ENCODE results near the gene DPYSL5.

DPYSL5 gene

GRCh38 chr2:26954135-26954534, 106.2 kb downstream of the DPYSL5 start:
- Histone ChIP-seq H3K9ac (ENCODE audit: low read depth, low read length, poor library complexity, severe bottlenecking) (no peak overlapping the region), H3K79me2 (ENCODE audit: insufficient read depth, low read length) (no peaks in the 10 kb centered on the region), H3F3A (ENCODE audit: low read depth) (no peaks in the 10 kb centered on the region), H3K27me3 (ENCODE audit: insufficient read depth, low read length, poor library complexity, severe bottlenecking) (no peaks in the 10 kb centered on the region), H3K9me2 (replicated peaks; ENCODE audit: low read depth, low read length) (no peaks in the 10 kb centered on the region), H2AFZ (ENCODE audit: low read length) (no peak overlapping the region), H3K36me3 (ENCODE audit: insufficient read depth, low read length) (no peaks in the 10 kb centered on the region), H3K4me3 (ENCODE audit: low read length, poor library complexity, severe bottlenecking) (no peak overlapping the region), H4K20me1 (ENCODE audit: insufficient read depth, low read length, poor library complexity, severe bottlenecking) (no peaks in the 10 kb centered on the region), H3K4me2 (ENCODE audit: low read depth, low read length, poor library complexity, severe bottlenecking) (no peak overlapping the region), H3K9me3 (ENCODE audit: insufficient read depth, low read depth, low read length) (no peaks in the 10 kb centered on the region), H3K4me1 (ENCODE audit: insufficient read depth, low read length, poor library complexity, severe bottlenecking) (no peaks in the 10 kb centered on the region)
- TF ChIP-seq CTCF (conservative IDR thresholded peaks at IDR 0.05; ENCODE audit: low read length) (no peak), EZH2phosphoT487 (IDR thresholded peaks at IDR 0.05; ENCODE audit: borderline replicate concordance) (no peak)

- H4K20me1 ChIP-seq (ENCODE audit: insufficient read depth, low read length, poor library complexity, severe bottlenecking), result no peaks in the 10 kb centered on the region
- no peak overlapping the region for H3K9ac ChIP-seq (ENCODE audit: low read depth, low read length, poor library complexity, severe bottlenecking)
- no peaks in the 10 kb centered on the region for H3F3A ChIP-seq (ENCODE audit: low read depth)
- no peak for TF ChIP-seq EZH2phosphoT487 (IDR thresholded peaks at IDR 0.05; ENCODE audit: borderline replicate concordance)
- no peak for TF ChIP-seq CTCF (conservative IDR thresholded peaks at IDR 0.05; ENCODE audit: low read length)
- no peak overlapping the region for H3K4me3 ChIP-seq (ENCODE audit: low read length, poor library complexity, severe bottlenecking)
- H3K36me3 ChIP-seq (ENCODE audit: insufficient read depth, low read length), result no peaks in the 10 kb centered on the region
- no peaks in the 10 kb centered on the region for H3K4me1 ChIP-seq (ENCODE audit: insufficient read depth, low read length, poor library complexity, severe bottlenecking)
- H3K9me2 ChIP-seq (replicated peaks; ENCODE audit: low read depth, low read length), result no peaks in the 10 kb centered on the region
- H3K79me2 ChIP-seq (ENCODE audit: insufficient read depth, low read length), result no peaks in the 10 kb centered on the region
- no peaks in the 10 kb centered on the region for H3K27me3 ChIP-seq (ENCODE audit: insufficient read depth, low read length, poor library complexity, severe bottlenecking)
- H3K9me3 ChIP-seq (ENCODE audit: insufficient read depth, low read depth, low read length), result no peaks in the 10 kb centered on the region
- no peak overlapping the region for H3K4me2 ChIP-seq (ENCODE audit: low read depth, low read length, poor library complexity, severe bottlenecking)
- H2AFZ ChIP-seq (ENCODE audit: low read length), result no peak overlapping the region
Measured at GRCh38 chr2:26957041-26957440, 109.1 kb downstream of the DPYSL5 start.

- no peaks in the 10 kb centered on the region for H3K4me1 ChIP-seq (ENCODE audit: insufficient read depth, low read length, poor library complexity, severe bottlenecking)
- H3F3A ChIP-seq (ENCODE audit: low read depth), result no peaks in the 10 kb centered on the region
- H3K4me2 ChIP-seq (ENCODE audit: low read depth, low read length, poor library complexity, severe bottlenecking), result no peak overlapping the region
- H4K20me1 ChIP-seq (ENCODE audit: insufficient read depth, low read length, poor library complexity, severe bottlenecking), result no peaks in the 10 kb centered on the region
- TF ChIP-seq EZH2phosphoT487 (IDR thresholded peaks at IDR 0.05; ENCODE audit: borderline replicate concordance), result no peak
- TF ChIP-seq CTCF (conservative IDR thresholded peaks at IDR 0.05; ENCODE audit: low read length), result no peak
- H3K79me2 ChIP-seq (ENCODE audit: insufficient read depth, low read length), result no peaks in the 10 kb centered on the region
- H3K36me3 ChIP-seq (ENCODE audit: insufficient read depth, low read length), result no peaks in the 10 kb centered on the region
- no peaks in the 10 kb centered on the region for H3K9me3 ChIP-seq (ENCODE audit: insufficient read depth, low read depth, low read length)
- H3K9me2 ChIP-seq (replicated peaks; ENCODE audit: low read depth, low read length), result no peaks in the 10 kb centered on the region
- no peak overlapping the region for H3K9ac ChIP-seq (ENCODE audit: low read depth, low read length, poor library complexity, severe bottlenecking)
- H3K27me3 ChIP-seq (ENCODE audit: insufficient read depth, low read length, poor library complexity, severe bottlenecking), result no peaks in the 10 kb centered on the region
- H2AFZ ChIP-seq (ENCODE audit: low read length), result no peak overlapping the region
- H3K4me3 ChIP-seq (ENCODE audit: low read length, poor library complexity, severe bottlenecking), result no peak overlapping the region
Measured at GRCh38 chr2:26957534-26957933, 109.6 kb downstream of the DPYSL5 start.
